Activated CD4-positive, alpha-beta T cell treated with anti-CD3 and anti-CD28 coated beads for 1 hour (primary cell): ENCODE results near the gene WDCP.
"Not testable (repeated sequence)": the region's sequence is repeated elsewhere in the genome, so short reads cannot be mapped to it uniquely, and the experiment has no call there.

ENCODE experiments used
- DNase-seq: peaks from one replicate; pipeline ENCODE4 v3.0.0-alpha.2; 2020

The WDCP gene, protein sequence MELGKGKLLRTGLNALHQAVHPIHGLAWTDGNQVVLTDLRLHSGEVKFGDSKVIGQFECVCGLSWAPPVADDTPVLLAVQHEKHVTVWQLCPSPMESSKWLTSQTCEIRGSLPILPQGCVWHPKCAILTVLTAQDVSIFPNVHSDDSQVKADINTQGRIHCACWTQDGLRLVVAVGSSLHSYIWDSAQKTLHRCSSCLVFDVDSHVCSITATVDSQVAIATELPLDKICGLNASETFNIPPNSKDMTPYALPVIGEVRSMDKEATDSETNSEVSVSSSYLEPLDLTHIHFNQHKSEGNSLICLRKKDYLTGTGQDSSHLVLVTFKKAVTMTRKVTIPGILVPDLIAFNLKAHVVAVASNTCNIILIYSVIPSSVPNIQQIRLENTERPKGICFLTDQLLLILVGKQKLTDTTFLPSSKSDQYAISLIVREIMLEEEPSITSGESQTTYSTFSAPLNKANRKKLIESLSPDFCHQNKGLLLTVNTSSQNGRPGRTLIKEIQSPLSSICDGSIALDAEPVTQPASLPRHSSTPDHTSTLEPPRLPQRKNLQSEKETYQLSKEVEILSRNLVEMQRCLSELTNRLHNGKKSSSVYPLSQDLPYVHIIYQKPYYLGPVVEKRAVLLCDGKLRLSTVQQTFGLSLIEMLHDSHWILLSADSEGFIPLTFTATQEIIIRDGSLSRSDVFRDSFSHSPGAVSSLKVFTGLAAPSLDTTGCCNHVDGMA

DNA sequence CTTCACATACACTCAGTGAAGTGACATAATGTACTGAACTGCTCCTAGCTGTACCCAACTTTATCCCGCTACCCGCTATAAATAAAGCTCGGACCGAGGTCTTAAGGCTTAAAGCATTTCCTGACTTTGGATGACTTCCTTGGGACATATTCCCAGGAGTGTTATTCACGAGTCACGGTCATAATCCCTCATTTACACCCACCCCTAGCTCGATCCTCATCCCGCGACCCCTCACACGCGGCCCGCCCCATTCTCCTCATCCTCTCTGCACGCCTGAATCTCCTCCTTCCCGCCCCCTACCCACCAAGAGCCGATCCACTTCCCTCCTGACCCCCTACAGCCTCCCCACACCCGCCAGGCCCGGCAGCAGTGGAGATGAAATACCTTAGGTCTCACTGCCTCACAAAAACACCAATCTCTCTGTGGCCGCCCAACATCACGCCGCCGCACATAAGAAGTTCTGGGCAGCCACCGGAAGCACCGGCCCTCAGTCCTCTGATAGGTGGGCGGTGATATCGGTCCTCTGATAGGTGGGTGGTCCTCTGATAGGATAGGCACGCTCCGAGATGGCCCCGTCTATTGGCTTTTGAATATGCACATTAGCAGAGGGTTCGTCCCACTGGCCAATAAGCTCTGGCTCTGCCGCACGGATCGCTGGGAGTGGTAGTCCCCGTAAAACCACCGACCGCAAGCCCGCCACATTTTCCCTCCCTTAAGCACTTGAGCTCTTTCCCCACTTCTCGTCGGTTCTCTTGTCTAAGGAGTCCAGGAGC, at the start of gene WDCP:
WDCP (minus strand) TSS at position 462 of the 773 bp plus-strand sequence. CDS start 7,897 bp downstream, outside the sequence.
- DNase-seq: peak; percentile 87

DNA sequence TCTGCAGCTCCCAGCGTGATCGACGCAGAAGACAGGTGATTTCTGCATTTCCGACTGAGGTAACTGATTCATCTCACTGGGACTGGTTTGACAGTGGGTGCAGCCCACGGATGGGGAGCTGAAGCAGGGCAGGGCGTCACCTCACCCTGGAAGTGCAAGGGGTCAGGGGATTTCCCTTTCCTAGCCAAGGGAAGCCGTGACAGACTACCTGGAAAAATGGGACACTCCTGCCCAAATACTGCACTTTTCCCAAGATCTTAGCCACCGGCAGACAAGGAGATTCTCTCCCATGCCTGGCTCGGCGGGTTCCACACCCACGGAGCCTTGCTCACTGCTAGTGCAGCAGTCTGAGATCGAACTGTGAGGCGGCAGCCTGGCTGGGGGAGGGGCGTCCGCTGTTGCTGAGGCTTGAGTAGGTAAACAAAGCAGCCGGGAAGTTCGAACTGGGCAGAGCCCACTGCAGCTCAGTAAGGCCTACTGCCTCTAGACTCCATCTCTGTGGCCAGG, 48.0 kb upstream of the WDCP start:
- DNase-seq: not testable (repeated sequence)

DNA sequence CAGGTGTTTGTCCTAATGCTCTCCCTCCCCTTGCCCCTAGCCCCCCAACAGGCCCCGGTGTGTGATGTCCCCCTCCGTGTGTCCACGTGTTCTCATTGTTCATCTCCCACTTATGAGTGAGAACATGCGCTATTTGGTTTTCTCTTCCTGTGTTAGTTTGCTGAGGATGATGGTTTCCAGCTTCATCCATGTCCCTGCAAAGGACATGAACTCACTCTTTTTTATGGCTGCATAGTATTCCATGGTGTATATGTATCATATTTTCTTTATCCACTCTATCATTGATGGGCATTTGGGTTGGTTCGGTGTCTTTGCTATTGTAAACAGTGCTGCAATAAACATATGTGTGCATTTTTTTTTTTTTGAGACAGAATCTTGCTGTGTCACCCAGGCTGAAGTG, 46.1 kb upstream of the WDCP start:
- DNase-seq: not testable (repeated sequence)

DNA sequence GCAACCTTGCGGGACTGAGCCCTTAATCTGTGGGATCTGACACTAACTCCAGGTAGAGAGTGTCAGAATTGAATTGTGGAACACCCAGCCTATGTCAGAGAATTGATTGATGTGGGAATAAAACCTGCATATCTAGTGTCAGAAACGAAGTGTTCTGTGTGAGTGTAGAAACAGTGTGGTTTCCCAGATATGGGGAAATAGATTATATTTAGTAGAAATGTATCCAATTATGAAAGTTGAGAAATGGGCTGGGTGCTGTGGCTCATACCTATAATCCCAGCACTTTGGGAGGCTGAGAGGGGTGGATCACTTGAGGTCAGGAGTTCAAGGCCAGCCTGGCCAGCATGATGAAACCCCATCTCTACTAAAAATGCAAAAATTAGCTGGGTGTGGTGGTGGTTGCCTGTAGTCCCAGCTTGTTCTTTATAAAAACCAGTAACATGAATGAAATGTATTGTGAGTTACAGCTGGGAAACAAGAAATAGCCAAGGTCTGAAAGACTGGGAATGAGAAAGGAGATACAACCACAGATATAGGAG, 41.7 kb upstream of the WDCP start:
- no peak for DNase-seq

DNA sequence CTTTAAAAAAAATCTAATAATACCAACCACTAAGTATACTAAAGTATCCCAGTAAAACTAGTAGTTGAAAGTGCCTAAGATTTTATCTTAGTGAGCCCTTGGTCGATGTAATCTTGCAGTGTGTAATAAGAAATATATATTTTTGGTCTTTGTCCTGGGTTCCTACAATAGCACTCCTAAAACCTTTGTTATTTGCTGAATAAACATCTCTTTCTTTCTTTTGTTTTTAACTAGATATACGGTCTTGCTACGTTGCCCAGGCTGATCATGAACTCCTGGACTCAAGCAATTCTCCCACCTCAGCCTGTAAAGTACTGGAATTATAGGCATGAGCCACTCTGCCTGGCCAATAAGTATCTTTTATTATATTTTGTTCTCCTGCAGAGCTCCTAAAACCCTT, 39.8 kb upstream of the WDCP start:
- DNase-seq: no peak

DNA sequence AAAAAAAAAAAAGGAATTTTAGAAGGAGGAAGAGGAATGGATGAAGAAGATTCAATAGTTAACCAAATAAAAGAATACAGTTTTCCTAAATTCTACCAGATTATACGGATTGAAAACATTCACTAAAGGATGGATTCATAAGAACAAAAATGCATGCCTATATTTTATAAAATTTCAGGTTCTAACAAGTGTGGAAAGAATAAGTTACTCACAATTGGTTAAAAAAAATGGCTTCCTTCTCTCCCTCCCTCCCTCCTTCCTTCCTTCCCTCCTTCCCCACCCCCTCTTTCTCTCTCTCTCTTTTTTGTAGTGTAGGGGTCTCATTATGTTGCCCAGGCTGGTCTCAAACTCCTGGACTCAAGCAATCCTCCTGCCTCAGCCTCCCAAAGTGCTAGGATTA, 39.0 kb upstream of the WDCP start:
- no peak for DNase-seq

DNA sequence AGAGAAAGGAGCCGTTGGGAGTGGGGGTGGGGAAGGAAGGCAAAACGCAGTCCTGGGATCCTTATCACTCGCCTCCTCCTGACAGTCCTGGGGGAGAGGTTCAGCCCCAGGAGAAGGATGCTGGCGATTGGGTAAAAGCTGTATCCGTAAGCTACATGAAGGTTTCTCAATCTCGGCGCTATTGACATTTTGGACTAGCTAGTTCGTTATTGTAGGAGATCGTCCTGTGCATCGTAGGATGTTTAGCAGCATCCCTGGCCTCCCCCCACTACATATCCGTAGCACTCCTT, 38.0 kb upstream of the WDCP start:
- no peak for DNase-seq

DNA sequence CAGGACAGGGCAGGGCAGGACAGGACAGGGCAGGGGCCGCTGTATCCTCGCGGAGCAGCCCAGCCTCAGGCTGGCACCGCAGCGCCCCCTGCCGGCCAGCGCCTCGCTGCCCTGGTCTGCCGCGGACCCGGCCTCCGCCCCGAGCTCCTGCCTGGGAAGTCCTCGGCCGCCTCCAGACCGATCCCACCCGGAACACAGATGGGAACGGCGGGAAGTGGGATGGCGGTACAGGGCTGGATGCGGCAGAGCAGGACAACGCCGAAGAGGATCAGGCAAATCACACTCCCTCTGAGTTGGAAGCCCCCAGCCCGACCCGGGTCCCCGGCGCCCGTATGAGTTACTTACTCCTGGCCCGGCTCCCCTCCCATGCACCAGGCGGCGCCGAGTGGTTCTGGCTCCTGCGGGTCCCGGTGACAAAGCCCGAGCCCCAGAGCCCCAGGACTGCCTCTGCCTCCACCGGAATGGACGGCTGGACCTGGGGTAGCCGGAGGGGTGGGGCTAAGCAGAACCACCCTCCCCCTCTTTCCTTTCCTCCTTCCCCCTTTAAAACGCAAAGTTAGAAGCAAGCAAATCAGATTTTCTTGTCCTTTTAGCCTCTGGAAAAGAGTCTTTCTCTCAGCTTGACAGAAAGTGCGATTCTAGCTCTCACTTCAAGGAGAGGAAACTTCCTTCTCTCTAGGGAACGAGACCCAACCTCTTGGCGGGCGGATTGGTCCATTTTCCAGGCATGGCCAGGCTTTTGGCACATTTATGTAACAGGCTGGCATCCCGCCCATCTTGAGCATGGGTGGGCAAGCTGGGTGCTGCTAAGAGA, 37.4 kb upstream of the WDCP start, which contains the start of gene TP53I3:
TP53I3 (minus strand) TSS at position 449 of the 814 bp plus-strand sequence. CDS start 508 bp downstream, outside the sequence.
- DNase-seq: peak; percentile 63

DNA sequence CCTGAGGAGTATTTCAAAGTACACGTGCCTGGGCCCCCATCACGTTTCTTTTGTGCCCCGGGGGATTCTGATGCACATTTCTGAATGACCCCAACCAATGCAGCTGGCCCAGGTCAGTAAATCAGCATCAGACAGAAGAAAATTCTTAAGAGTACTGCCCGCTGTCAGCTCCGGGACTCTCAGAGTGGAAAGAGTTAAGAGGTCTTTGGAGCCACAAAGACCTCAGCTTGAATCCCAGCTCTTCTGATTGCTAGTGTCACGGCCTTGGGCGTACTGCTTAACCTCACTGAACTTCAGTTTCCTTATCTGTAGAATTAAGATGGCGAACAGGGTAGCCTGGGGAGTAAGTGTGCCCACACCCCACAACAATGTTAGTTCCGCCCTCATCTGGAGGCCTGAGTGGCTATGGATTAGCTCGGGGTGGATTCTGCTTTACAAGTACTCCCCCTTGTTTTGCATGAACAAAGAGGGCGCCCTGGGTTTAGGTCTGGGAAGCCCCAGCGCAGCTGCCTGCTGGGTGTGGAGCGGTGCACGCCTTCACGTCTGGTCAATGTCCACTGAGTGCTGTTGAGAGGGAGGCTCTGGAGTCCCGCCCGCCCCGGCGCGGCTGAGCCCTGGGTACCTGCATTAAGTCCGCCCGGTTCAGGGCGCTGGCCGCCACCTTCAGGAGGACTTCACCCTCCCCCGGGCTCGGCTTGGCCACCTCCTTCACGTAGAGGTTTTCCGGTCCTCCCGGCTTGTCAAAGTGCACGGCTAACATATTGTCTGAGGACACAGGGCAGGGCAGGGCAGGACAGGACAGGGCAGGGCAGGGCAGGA, 36.6 kb upstream of the WDCP start:
- no peak for DNase-seq

DNA sequence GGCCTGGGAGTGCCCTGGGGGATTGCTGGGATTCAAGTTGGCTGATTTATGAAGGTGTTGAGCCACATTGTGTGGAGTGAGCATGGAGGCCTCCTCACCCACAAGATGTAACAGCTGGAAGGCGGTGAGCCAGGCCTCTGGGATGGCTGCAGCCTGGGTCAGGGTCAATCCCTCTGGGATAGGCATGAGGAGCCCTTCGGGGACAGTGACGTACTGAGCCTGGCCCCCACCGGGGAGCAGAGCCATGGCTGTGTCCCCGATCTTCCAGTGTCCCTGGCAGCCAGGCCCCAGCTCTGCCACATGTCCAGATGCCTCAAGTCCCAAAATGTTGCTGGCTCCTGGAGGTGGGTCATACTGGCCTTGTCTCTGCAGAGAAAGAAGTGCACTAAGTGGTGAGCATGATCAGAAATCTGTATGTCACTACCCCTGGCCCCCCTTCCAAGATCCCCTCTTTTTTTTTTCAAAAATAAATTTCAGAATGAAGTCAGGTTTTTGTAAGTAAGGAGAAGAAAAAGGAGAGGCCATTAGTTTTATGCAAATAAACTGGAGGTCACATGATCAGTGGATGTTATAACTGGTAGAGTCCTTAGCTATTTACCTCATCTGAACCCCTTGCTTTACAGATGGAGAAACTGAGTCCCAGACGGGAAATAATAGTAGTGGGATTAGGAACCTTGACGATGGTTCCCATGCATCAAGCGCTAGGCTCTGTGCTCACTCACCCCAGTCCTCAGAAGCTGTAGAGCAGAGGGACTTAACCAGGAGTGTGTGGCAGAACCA, 35.8 kb upstream of the WDCP start:
- DNase-seq: no peak

DNA sequence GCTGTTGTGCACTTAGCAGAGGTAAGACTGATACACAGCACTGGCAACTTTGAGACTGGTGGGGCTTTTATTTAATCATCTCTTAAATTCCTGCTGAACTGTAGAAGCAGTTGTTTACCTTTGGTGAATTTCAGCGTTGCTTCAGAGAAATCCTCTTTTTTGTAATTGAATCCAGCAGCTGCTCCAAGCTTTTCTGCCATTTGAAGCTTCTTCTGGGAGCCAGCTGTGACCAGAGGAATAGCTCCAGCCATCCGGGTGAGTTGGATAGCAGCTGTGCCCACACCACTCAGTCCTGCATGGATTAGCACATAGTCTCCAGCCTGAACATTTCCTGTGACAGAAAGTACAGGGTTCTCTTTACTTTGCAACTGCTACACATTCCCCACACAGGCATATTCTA, 33.5 kb upstream of the WDCP start:
- DNase-seq: no peak

DNA sequence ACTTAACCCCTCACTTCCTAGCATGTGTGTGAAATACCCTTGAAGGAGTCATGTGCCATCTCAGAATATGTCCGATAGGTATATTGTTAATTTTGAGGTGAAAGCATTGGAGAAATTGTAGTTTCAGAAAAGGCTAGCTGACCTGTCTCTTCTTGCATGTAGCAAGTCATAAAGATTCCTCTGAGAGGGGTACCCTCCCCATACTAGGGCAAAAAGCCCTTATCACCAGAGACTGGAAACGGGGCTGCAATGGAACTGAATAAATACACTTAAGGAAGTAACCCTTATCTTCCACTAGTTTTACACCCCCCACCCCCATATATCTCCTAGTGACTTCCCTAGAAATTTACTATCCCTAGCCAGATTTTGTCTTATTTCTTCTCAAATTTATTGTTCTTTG, 30.7 kb upstream of the WDCP start:
- DNase-seq: no peak

DNA sequence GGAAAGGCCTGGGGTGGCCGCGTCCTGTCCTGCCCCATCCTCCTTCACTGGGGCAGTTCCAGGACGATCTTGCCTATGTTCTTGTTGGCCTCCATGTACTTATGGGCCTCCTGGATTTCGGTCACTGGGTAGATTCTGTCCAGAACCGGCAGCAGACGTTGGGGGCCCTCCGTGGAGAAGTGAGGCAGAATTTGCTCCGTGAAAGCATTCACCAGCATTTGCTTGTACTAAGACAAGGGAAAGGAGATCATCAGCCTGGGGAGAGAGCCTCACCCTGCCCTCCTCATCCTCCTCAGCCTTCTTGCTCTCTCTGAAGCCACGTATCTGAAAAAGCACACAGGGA, 30.3 kb upstream of the WDCP start:
- DNase-seq: no peak

DNA sequence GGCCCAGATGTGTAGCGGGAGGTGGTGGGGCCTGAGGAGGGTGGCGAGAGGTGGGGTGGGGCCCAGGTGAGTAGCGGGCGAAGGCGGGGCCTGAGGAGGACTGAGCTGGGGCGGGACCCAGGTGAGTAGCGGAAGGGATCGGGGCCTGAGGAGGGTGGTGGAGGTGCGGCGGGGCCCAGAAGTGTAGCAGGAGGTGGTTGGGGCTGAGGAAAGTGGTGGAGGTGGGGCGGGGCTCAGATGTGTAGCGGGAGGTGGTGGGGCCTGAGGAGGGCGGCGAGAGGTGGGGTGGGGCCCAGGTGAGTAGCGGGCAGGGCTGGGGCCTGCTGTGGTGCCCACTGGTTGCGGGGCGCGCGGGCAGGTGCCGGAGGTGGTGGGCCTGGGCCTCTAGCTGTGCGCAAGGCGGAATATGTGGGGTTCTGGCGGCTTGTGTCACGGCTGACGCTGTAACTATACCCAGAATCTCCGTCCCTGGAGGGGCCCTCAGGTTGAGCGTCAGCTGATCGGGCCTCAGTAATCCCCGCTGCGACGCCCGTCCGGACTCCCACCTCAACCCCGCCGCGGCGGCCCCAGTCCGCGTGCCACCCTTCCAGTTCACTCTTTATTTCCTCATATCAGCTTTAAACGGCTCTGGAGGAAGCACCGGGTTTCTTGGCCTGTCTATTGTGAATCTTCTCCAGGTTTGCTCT, 29.8 kb upstream of the WDCP start:
- DNase-seq: no peak

DNA sequence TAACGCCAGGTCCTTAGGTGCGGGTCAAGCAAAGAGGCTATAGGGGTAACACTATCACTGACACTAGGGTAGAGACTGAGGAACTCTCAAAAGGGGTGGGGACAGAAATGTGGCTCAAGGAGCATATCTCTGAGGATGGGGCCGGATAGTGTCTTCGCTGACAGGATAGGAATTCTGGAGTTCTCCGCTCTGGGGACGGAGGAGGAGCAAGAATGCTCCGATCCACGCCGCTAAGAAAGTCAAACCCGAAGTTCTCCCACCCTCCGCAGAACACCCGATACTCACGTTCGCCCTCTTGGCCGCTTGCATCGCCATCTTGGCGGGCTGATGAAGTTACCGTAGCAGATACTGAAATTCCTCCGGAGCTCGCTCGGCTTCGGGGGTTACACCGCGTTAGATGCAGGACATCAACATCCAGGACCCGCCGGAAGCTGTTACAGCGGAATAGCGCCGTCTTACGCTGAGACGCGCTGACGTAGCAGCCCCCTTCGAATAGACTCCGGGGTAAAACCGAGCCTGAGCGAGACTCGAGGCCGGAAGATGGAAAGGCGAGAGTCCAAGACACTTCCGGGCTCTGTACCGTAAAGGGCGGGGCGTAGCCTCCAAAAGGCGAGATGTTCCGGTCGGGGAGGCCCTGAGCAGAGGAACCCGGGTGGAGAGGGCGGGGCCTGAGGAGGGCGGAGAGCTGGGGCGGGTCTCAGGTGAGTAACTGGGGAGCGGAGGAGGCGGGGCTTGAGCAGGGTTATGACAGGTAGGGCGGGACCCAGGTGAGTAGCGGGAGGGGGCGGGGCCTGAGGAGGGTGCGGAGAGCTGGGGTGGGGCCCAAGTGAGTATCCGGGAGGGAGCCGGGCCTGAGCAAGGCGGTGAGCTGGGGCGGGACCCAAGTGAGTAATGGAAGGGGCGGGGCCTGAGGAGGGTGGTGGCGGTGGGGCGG, 29.0 kb upstream of the WDCP start, which contains the start of gene SF3B6:
SF3B6 (minus strand) TSS at position 412 of the 934 bp plus-strand sequence; CDS start at position 315, 97 bp downstream.
- DNase-seq: peak; percentile 99

DNA sequence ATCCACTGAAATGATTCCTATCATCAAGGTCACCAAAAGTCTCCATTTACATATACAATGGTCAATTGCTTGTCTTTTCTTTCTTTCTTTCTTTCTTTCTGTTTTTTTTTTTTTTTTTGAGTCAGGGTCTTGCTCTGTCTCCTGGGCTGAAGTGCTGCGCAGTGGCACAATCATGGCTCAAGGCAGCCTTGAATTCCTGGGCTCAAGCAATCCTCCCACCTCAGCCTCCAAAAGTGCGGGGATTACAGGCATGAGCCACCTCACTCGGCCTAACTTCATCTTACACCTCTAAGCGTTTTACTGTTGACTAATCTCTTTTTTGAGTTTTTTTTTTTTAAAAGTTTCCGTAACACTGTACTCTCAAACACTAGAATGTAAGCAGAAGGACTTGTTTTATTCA, 28.1 kb upstream of the WDCP start:
- no peak for DNase-seq

DNA sequence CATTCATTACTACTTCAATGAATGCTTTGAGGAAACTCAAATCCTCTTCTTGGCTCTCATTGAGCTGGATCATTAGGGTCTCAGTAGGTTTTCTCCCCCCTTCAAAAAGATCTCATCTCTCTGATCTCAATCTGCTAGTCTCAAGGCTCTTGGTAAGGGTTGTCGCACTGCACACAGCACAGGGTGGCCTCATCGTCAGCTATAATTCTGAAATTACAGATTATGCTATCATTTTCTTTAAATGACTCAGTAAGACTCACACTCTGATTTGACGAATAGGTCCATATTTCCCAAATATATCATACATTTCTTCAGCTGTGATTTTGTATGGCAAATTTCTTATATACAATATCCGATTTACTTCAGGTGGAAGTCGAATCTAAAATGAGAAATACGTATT, 26.6 kb upstream of the WDCP start:
- no peak for DNase-seq

DNA sequence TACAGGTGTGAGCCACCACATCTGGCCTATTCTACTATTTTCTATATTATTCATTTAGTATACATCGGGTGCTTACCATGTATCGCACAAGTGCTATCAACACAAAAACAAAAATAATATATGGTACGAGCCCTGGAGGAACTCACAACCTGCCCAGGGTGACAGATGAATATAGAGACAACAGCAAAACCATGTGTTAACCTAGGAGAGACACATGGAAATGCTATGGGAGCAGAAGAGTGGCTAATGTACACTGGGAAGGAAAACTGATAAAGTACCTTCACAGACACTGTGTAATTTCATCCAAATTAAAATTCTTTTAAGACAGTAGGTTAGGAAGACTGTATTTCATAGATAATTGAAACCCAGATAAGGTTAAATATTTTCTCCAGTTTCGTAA, 25.1 kb upstream of the WDCP start:
- DNase-seq: no peak

DNA sequence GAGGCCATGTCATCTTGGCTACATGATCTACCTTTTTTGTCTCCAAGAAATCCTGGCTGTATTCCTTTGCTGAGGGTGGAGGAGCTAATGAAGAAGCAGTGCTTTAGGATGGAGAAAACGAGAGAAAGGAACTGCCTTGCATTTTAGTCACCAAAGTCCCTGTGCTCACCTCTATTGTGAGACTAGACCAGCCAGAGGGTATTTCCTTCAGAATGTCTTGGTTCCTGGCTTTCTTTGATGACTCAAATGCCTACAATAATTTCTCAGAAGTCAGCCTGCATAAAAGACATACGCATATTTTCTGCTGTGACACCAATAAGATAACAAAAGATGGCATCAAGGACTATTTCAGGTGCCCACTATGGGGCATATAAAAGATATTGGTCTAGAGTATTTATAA, 18.1 kb upstream of the WDCP start:
- no peak for DNase-seq
